ENCODE data around the gene ROCK2. TPM values are rescaled to one million over a fixed set of nuclear protein-coding genes. Genes with fewer than 3 reads are reported as not detected.

ROCK2 gene
- total and polyA plus RNA-seq, 2 of the 13 experiments (the other 11 are each of a cell fraction or from before 2014, with no cell fraction given), result 38.1 to 119 TPM

GRCh38 chr2:11344342-11344955 lies at the start of gene ROCK2 (continued):
- TF ChIP-seq HOMEZ (CRISPR knock-in tag; IDR thresholded peaks at IDR 0.05; ENCODE audit: low read depth), result 0 out of 2 replicates have a peak, but pooled peaks have one; percentile 33
- no peak for TF ChIP-seq ZNF570 (CRISPR knock-in tag; IDR thresholded peaks at IDR 0.05; ENCODE audit: borderline replicate concordance)
- peak; percentile 53; the same call in 1 of the 2 replicates for TF ChIP-seq CBFB (CRISPR knock-in tag; IDR thresholded peaks at IDR 0.05)
- TF ChIP-seq HIVEP1 (CRISPR knock-in tag; IDR thresholded peaks at IDR 0.05), result no peak; the same call in 1 of the 2 replicates
- peak; percentile 74; the same call in 1 of the 2 replicates for TF ChIP-seq ZFP82 (CRISPR knock-in tag; IDR thresholded peaks at IDR 0.05; ENCODE audit: borderline replicate concordance)
- peak; percentile 69; the same call in 1 of the 2 replicates for TF ChIP-seq ATF7-NPFF (CRISPR knock-in tag; IDR thresholded peaks at IDR 0.05; ENCODE audit: low read depth)
- TF ChIP-seq TOPORS (CRISPR knock-in tag; IDR thresholded peaks at IDR 0.05), result no peak
- no peak; the same call in 1 of the 2 replicates for TF ChIP-seq ZNF33A (CRISPR knock-in tag; IDR thresholded peaks at IDR 0.05; ENCODE audit: borderline replicate concordance)
- peak; percentile 71; the same call in 1 of the 2 replicates for TF ChIP-seq ZNF749 (CRISPR knock-in tag; IDR thresholded peaks at IDR 0.05; ENCODE audit: borderline replicate concordance)
- TF ChIP-seq JDP2 (CRISPR knock-in tag; IDR thresholded peaks at IDR 0.05; ENCODE audit: borderline replicate concordance), result no peak
- no peak for TF ChIP-seq NR0B2 (CRISPR knock-in tag; IDR thresholded peaks at IDR 0.05)
- TF ChIP-seq ATRX (CRISPR knock-in tag; IDR thresholded peaks at IDR 0.05; ENCODE audit: borderline replicate concordance), result no peak
- TF ChIP-seq ZNF879 (CRISPR knock-in tag; IDR thresholded peaks at IDR 0.05), result no peak
- TF ChIP-seq ZXDC (CRISPR knock-in tag; IDR thresholded peaks at IDR 0.05), result no peak
- 0 out of 2 replicates have a peak, but pooled peaks have one; percentile 17 for TF ChIP-seq ZNF234 (CRISPR knock-in tag; conservative IDR thresholded peaks at IDR 0.05)
- no peak for TF ChIP-seq CREB1 (IDR thresholded peaks at IDR 0.05)
- TF ChIP-seq CREB1 (CRISPR knock-in tag; IDR thresholded peaks at IDR 0.05), result no peak
- no peak for TF ChIP-seq MTF1 (CRISPR knock-in tag; IDR thresholded peaks at IDR 0.05)
- no peak for TF ChIP-seq SRF (IDR thresholded peaks at IDR 0.05; ENCODE audit: low read depth, low read length)
- peak; percentile 74 for TF ChIP-seq ZNF747 (CRISPR knock-in tag; IDR thresholded peaks at IDR 0.05; ENCODE audit: borderline replicate concordance)
- TF ChIP-seq PHF5A (CRISPR knock-in tag; IDR thresholded peaks at IDR 0.05; ENCODE audit: low read depth, unreplicated experiment), result no peak
- TF ChIP-seq ZHX1 (CRISPR knock-in tag; IDR thresholded peaks at IDR 0.05; ENCODE audit: low read depth), result 0 out of 2 replicates have a peak, but pooled peaks have one; percentile 34
- TF ChIP-seq FOXJ3 (CRISPR knock-in tag; IDR thresholded peaks at IDR 0.05; ENCODE audit: borderline replicate concordance), result no peak

All from HepG2 (cell line).